Measurements from ENCODE around the gene GASK1A. TPM values are rescaled to one million over a fixed set of nuclear protein-coding genes. Genes with fewer than 3 reads are reported as not detected.

The GASK1A gene
- total RNA-seq, 1 donor from 2014 or later, result 10.6 TPM

DNA sequence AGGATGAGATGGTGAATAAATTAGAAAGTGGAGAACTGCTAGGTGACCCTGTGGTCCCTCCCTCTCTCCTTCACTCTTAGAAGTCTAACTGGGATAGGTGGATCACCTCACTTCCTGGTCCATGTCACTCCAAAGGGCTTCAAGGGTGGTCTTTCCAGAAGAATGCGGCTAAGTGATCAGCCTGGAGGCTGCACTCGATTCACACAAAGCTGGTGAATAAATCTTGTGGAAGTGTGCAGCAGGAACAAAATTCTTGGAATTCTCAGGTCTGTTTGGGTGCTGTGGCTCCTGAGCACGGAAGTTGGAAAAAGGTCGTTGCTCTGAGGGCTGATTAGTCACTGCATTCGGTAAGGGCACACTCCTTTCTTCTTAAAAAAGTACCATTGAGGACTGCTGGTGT is 46.3 kb downstream of the GASK1A start:
- peak in 1 of 2 donors; percentile 54 for DNase-seq (ENCODE audit: extremely low spot score in 2 of 2)
- Histone ChIP-seq H3K4me3 (no peak overlapping the region), H3K36me3 (no peaks in the 10 kb centered on the region), H3K27me3 (no peaks in the 10 kb centered on the region), H3K4me1 (no peaks in the 10 kb centered on the region), H3K27ac (no peak overlapping the region), H3K9me3 (no peaks in the 10 kb centered on the region)
- TF ChIP-seq POLR2AphosphoS5 (IDR thresholded peaks at IDR 0.05; ENCODE audit: insufficient read depth in 1 of 2, low read depth in 1 of 2) (no peak), POLR2A (IDR thresholded peaks at IDR 0.05) (no peak)
- TF ChIP-seq, protein P1, sequence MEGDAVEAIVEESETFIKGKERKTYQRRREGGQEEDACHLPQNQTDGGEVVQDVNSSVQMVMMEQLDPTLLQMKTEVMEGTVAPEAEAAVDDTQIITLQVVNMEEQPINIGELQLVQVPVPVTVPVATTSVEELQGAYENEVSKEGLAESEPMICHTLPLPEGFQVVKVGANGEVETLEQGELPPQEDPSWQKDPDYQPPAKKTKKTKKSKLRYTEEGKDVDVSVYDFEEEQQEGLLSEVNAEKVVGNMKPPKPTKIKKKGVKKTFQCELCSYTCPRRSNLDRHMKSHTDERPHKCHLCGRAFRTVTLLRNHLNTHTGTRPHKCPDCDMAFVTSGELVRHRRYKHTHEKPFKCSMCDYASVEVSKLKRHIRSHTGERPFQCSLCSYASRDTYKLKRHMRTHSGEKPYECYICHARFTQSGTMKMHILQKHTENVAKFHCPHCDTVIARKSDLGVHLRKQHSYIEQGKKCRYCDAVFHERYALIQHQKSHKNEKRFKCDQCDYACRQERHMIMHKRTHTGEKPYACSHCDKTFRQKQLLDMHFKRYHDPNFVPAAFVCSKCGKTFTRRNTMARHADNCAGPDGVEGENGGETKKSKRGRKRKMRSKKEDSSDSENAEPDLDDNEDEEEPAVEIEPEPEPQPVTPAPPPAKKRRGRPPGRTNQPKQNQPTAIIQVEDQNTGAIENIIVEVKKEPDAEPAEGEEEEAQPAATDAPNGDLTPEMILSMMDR (IDR thresholded peaks at IDR 0.05), result no peak
- intact Hi-C loops (cut with DNase I), result no loop called here

DNA sequence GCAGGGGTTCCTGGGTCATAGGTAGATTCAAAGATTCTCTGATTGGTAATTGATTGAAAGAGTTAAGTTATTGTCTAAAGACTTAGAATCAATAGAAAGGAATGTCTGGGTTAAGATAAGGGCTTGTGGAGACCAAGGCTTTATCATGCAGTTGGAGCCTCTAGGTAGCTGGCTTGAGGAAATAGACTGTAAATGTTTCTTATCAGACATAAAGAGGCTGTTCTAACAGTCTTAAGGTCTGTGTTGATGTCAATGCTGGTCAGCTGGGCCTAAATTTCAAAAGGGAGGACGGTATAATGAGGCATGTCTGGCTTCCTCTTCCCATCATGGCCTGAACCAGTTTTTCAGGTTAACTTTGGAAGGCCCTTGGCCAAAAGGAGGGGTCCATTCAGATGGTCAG is 48.9 kb downstream of the GASK1A start:
- TF ChIP-seq POLR2AphosphoS5 (IDR thresholded peaks at IDR 0.05; ENCODE audit: insufficient read depth in 1 of 2, low read depth in 1 of 2) (no peak), POLR2A (IDR thresholded peaks at IDR 0.05) (no peak)
- TF ChIP-seq, protein P1 (IDR thresholded peaks at IDR 0.05), result no peak
- no peak overlapping the region for H3K27ac ChIP-seq

DNA sequence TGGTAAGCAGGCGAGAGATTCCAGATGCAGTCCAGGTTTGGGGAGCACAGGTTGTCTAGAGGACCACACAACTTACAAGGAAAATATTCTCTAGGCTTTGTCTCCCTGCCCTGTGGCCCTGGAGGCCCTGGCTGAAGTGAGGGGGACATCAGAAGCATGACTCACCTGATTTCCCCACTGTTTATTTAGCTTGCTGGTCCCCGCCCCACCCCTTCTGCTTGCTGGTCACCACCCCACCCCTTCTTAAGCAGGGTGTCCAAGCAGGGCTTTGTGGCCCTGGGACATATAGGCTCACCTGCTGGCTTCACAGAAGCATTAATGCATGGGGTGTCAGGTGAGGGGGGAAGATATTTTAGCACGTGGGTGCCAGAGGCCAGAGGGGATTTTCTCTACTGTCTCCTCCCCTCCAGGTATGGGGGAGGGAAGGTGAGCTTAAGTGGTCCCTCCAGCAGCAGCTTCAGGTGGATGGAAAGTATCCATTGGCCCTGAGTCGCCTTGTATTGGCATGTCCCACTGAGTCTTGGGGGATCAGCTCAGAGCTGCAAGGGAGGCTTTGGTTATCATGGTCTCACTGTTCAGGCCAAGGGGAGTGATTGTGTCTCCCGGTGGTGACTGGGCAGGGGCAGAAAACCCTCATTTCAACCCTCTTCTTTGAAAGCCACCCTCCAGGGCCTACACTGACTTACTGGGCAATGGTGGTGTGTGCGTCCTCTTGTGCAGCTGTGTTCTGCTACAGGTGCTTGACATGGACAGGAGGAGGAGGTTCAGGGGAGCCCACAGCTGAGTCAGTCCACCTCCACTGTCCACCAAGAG is 49.8 kb downstream of the GASK1A start:
- intact Hi-C loops (cut with DNase I), result no loop called here
- no peak for TF ChIP-seq POLR2A (IDR thresholded peaks at IDR 0.05)
- no peak for TF ChIP-seq POLR2AphosphoS5 (IDR thresholded peaks at IDR 0.05; ENCODE audit: insufficient read depth in 1 of 2, low read depth in 1 of 2)
- TF ChIP-seq, protein P1 (IDR thresholded peaks at IDR 0.05), result no peak
- Histone ChIP-seq H3K27ac (no peak overlapping the region), H3K4me1 (peaks cover 9% of the 10 kb centered on the region), H3K36me3 (no peaks in the 10 kb centered on the region), H3K27me3 (no peaks in the 10 kb centered on the region), H3K4me3 (no peak overlapping the region), H3K9me3 (no peaks in the 10 kb centered on the region)
- peak; percentile 70 to 81 for DNase-seq (ENCODE audit: extremely low spot score in 2 of 2)

More for the DNA sequence above, 48.9 kb downstream of the GASK1A start:
- H3K36me3 ChIP-seq, result no peaks in the 10 kb centered on the region
- peak in 1 of 2 donors; percentile 12 for DNase-seq (ENCODE audit: extremely low spot score in 2 of 2)
- H3K4me1 ChIP-seq, result peaks cover 9% of the 10 kb centered on the region
- no peaks in the 10 kb centered on the region for H3K9me3 ChIP-seq
- no peaks in the 10 kb centered on the region for H3K27me3 ChIP-seq
- intact Hi-C loops (cut with DNase I), result no loop called here
- no peak overlapping the region for H3K4me3 ChIP-seq

DNA sequence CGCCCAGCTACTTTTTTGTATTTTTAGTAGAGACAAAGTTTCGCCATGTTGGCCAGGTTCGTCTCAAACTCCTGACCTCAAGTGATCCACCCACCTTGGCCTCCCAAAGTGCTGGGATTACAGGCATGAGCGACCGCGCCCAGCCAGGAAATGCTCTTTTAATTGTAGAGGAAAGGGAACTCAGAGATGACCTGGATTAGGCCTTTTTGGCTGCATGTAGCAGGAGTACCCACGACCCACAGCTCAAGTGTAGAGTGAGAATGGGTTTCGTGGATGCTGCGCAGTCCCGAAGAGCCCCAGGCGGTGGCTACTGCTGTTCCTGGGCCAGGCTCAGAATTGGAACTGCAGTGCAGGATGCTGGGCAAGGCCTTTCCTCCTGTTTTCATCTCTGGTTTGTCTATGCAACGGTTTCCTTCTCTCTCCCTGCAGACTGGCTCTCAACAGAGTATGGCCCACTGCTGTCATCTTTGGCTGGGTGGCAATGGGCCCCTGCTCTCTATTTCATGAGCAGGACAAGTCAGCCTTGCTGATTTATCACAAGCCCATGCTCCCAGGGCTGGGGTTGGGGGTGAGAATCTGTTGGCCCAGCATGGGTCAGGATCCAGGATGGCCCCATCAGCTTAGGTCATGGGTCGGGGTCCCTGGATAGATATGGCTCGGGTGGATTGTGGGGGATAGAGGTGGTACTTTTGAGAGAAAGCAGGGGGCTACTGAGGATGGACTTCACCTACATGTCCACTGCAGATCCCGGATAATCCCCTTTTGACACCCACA is 51.2 kb downstream of the GASK1A start:
- Histone ChIP-seq H3K27ac (no peak overlapping the region), H3K27me3 (no peaks in the 10 kb centered on the region), H3K4me1 (peaks cover 9% of the 10 kb centered on the region), H3K36me3 (no peaks in the 10 kb centered on the region), H3K4me3 (no peak overlapping the region), H3K9me3 (no peaks in the 10 kb centered on the region)
- DNase-seq (ENCODE audit: extremely low spot score in 2 of 2), result peak in 1 of 2 donors; percentile 40
- intact Hi-C loops (cut with DNase I), result no loop called here
- no peak for TF ChIP-seq POLR2AphosphoS5 (IDR thresholded peaks at IDR 0.05; ENCODE audit: insufficient read depth in 1 of 2, low read depth in 1 of 2)
- TF ChIP-seq POLR2A (IDR thresholded peaks at IDR 0.05), result no peak
- TF ChIP-seq, protein P1 (IDR thresholded peaks at IDR 0.05), result no peak

Measured in vagina (tissue), 2 donors.